Activated CD4-positive, alpha-beta T cell treated with anti-CD3 and anti-CD28 coated beads, Interleukin-2, amount 10 ng/mL, durations not matched to agents 24 days and 14 days (primary cell): ENCODE results near the gene SAAL1. TPM values are rescaled to one million over a fixed set of nuclear protein-coding genes. Genes with fewer than 3 reads are reported as not detected.
"Not testable (repeated sequence)": the region's sequence is repeated elsewhere in the genome, so short reads cannot be mapped to it uniquely, and the experiment has no call there.

Experiments used
- DNase-seq: peaks from one replicate; pipeline ENCODE4 v3.0.0; 2022
- H3K27ac Mint-ChIP-seq: one replicate; pipeline ENCODE4 v1.8.0; 2022; ENCODE audit warnings: mild to moderate bottlenecking, mixed read lengths
- H3K27me3 Mint-ChIP-seq: one replicate; pipeline ENCODE4 v1.8.0; 2022; ENCODE audit warnings: mixed read lengths
- H3K36me3 Mint-ChIP-seq: one replicate; pipeline ENCODE4 v1.8.0; 2022; ENCODE audit warnings: low read depth, mild to moderate bottlenecking, mixed read lengths
- H3K4me1 Mint-ChIP-seq: one replicate; pipeline ENCODE4 v1.8.0; 2021; ENCODE audit warnings: mixed read lengths
- H3K4me3 Mint-ChIP-seq: one replicate; pipeline ENCODE4 v1.8.0; 2022; ENCODE audit warnings: mild to moderate bottlenecking, moderate library complexity, mixed read lengths
- H3K9me3 Mint-ChIP-seq: one replicate; pipeline ENCODE4 v1.8.0; 2021; ENCODE audit warnings: mixed read lengths
- intact Hi-C: fragments of 100-400 bp; cut with micrococcal nuclease; formaldehyde crosslinking; loops from one replicate; pipeline ENCODE4 v1.15.1; 2023
- total RNA-seq: library from RNA; stranded (reverse); gene quantifications from 2 replicates; pipeline ENCODE4 v1.2.3, GENCODE V29; 2022

SAAL1 gene
- total RNA-seq: 40.1 and 43.5 TPM in 2 replicates

DNA sequence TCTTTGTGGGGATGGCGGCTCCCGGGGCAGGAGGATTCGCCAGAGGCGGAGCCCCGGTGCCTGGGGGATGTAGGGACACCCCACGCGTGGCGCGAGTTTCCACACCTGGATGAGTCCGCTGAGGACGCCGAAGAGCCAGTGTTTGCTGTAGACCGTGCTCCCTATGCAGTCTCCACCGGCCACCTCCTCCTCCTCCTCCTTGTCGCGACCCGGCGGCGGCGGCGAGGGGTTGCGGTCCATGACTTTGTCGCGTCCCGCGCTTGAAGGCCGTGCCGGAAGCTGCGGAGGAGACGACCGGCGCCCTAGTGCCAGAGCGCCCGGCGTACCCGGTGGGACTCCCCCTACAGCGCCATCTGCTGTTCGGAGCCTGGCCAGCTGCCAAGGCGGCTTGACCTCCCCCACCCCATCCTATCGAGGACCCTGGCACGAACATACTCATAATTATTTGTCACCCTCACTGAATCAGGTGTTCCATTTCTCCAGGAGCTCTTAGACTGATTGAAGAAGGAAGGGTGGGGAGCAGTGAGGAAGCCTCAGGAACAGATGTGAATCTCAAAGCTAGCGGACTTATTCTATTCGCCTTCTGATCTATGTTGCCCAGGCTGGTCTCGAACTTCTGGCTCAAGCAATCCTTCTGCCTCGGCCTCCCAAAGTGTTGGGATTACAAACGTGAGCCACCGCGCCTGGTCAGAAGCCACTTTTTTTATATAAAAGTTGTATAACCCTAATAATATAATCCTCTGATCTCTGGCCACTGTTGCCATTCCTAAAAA is at the start of gene SAAL1:
Gene SAAL1, minus strand, starts transcription at position 281 of the 773 bp plus-strand sequence. Its CDS starts 41 bp downstream, at position 240.
- DNase-seq: peak; percentile 98
- H3K36me3 Mint-ChIP-seq: peaks cover 19% of the 10 kb centered on the region
- peaks cover 26% of the 10 kb centered on the region for H3K4me1 Mint-ChIP-seq
- peak within 1 kb of the TSS; percentile 91 for H3K4me3 Mint-ChIP-seq
- H3K27me3 Mint-ChIP-seq: peaks cover 12% of the 10 kb centered on the region
- intact Hi-C loops: loop anchor here (1.0 to 10.0 kb wide), 7 partner anchors 93 to 511 kb away; partner anchors contain the start of genes GTF2H1, HPS5, KCNC1 and SERGEF
- peak within 1 kb of the TSS; percentile 89 for H3K27ac Mint-ChIP-seq
- no peaks in the 10 kb centered on the region for H3K9me3 Mint-ChIP-seq

- Mint-ChIP-seq H3K36me3 (no peaks in the 10 kb centered on the region), H3K9me3 (no peaks in the 10 kb centered on the region), H3K4me1 (no peaks in the 10 kb centered on the region), H3K4me3 (no peak overlapping the region), H3K27me3 (peaks cover 23% of the 10 kb centered on the region), H3K27ac (no peak overlapping the region)
- no peak for DNase-seq
- intact Hi-C loops: no loop called here
These were observed 45.7 kb upstream of the SAAL1 start for GRCh38 chr11:18151581-18151980.

DNA sequence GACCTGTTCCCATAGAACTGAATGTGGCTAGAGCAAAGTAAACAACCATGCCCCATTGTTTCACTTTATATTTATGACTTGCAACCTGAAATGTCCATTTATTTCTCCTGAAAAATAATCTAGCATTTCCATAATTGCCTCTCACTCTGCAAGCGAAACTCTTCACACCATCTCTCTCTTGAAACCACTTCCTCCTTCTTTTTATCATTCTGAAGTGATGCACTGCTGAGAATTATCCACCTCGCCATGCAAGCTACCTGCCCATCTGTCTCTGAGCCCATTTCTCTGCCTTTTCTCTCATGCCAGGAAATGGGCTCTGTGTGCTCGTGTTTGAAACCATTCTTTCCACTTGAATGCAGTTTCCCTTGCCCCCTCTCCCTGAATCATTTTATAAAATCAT is 40.0 kb upstream of the SAAL1 start:
- H3K9me3 Mint-ChIP-seq: no peaks in the 10 kb centered on the region
- no peaks in the 10 kb centered on the region for H3K36me3 Mint-ChIP-seq
- no peak overlapping the region for H3K27ac Mint-ChIP-seq
- intact Hi-C loops: no loop called here
- H3K27me3 Mint-ChIP-seq: peaks cover 33% of the 10 kb centered on the region
- DNase-seq: no peak
- H3K4me1 Mint-ChIP-seq: peaks cover 5% of the 10 kb centered on the region
- no peak overlapping the region for H3K4me3 Mint-ChIP-seq

- no peak for DNase-seq
- H3K27ac Mint-ChIP-seq: no peak overlapping the region
- intact Hi-C loops: no loop called here
- H3K27me3 Mint-ChIP-seq: peaks cover 35% of the 10 kb centered on the region
- no peaks in the 10 kb centered on the region for H3K36me3 Mint-ChIP-seq
- H3K4me1 Mint-ChIP-seq: peaks cover 5% of the 10 kb centered on the region
- no peaks in the 10 kb centered on the region for H3K9me3 Mint-ChIP-seq
- no peak overlapping the region for H3K4me3 Mint-ChIP-seq
These were observed 39.1 kb upstream of the SAAL1 start for GRCh38 chr11:18145025-18145424.

- H3K36me3 Mint-ChIP-seq: no peaks in the 10 kb centered on the region
- intact Hi-C loops: no loop called here
These were observed 38.4 kb upstream of the SAAL1 start for GRCh38 chr11:18144243-18144642.

GRCh38 chr11:18140145-18140544 is 34.3 kb upstream of the SAAL1 start:
- DNase-seq: no peak
- H3K27ac Mint-ChIP-seq: no peak overlapping the region
- H3K27me3 Mint-ChIP-seq: peaks cover 29% of the 10 kb centered on the region
- no peak overlapping the region for H3K4me3 Mint-ChIP-seq
- no peaks in the 10 kb centered on the region for H3K36me3 Mint-ChIP-seq
- H3K4me1 Mint-ChIP-seq: no peaks in the 10 kb centered on the region
- intact Hi-C loops: no loop called here
- no peaks in the 10 kb centered on the region for H3K9me3 Mint-ChIP-seq

More at GRCh38 chr11:18144243-18144642, 38.4 kb upstream of the SAAL1 start:
- no peak overlapping the region for H3K4me3 Mint-ChIP-seq
- DNase-seq: no peak
- no peak overlapping the region for H3K27ac Mint-ChIP-seq
- H3K27me3 Mint-ChIP-seq: peaks cover 33% of the 10 kb centered on the region
- H3K9me3 Mint-ChIP-seq: no peaks in the 10 kb centered on the region
- peaks cover 5% of the 10 kb centered on the region for H3K4me1 Mint-ChIP-seq

DNA sequence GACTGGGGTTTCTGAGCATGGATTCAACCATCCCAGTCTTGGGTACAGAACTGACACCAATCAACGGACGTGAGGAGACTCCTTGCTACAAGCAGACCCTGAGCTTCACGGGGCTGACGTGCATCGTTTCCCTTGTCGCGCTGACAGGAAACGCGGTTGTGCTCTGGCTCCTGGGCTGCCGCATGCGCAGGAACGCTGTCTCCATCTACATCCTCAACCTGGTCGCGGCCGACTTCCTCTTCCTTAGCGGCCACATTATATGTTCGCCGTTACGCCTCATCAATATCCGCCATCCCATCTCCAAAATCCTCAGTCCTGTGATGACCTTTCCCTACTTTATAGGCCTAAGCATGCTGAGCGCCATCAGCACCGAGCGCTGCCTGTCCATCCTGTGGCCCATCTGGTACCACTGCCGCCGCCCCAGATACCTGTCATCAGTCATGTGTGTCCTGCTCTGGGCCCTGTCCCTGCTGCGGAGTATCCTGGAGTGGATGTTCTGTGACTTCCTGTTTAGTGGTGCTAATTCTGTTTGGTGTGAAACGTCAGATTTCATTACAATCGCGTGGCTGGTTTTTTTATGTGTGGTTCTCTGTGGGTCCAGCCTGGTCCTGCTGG is 31.4 kb upstream of the SAAL1 start:
- no peak for DNase-seq
- H3K9me3 Mint-ChIP-seq: no peaks in the 10 kb centered on the region
- no peak overlapping the region for H3K27ac Mint-ChIP-seq
- H3K27me3 Mint-ChIP-seq: peaks cover 34% of the 10 kb centered on the region
- no peak overlapping the region for H3K4me3 Mint-ChIP-seq
- H3K4me1 Mint-ChIP-seq: no peaks in the 10 kb centered on the region
- intact Hi-C loops: no loop called here
- H3K36me3 Mint-ChIP-seq: no peaks in the 10 kb centered on the region

GRCh38 chr11:18135308-18135707 is 29.4 kb upstream of the SAAL1 start:
- no peak overlapping the region for H3K4me3 Mint-ChIP-seq
- H3K36me3 Mint-ChIP-seq: no peaks in the 10 kb centered on the region
- no peaks in the 10 kb centered on the region for H3K4me1 Mint-ChIP-seq
- peaks cover 40% of the 10 kb centered on the region for H3K27me3 Mint-ChIP-seq
- H3K9me3 Mint-ChIP-seq: no peaks in the 10 kb centered on the region
- no peak for DNase-seq
- H3K27ac Mint-ChIP-seq: no peak overlapping the region
- intact Hi-C loops: no loop called here

DNA sequence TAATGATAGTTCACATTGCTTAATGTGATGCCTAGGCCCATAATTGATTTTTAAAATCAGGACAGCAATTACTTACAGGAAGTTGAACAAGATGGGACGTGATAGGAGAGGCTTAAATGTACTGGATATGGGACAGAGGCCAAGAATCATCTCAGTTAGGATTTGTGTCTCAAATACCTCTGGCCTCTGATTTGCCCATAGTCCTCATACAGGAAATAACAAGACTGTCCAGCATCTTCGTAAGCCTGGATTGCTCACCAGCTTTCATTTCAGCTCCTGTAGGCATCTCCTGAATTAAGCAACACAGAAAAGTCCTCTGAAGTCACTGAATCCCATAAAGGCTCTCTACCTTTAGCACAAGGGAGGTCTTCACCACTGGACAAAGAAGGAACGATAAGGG is 26.5 kb upstream of the SAAL1 start, which contains the start of gene MRGPRX3:
Gene MRGPRX3, plus strand, starts transcription at position 231 of the 400 bp plus-strand sequence. CDS start 4,632 bp downstream, outside the sequence.
- no peak for DNase-seq
- H3K4me1 Mint-ChIP-seq: no peaks in the 10 kb centered on the region
- no peak within 1 kb of the TSS for H3K27ac Mint-ChIP-seq
- no peaks in the 10 kb centered on the region for H3K36me3 Mint-ChIP-seq
- H3K4me3 Mint-ChIP-seq: no peak within 1 kb of the TSS
- H3K9me3 Mint-ChIP-seq: no peaks in the 10 kb centered on the region
- intact Hi-C loops: no loop called here
- peaks cover 40% of the 10 kb centered on the region for H3K27me3 Mint-ChIP-seq

DNA sequence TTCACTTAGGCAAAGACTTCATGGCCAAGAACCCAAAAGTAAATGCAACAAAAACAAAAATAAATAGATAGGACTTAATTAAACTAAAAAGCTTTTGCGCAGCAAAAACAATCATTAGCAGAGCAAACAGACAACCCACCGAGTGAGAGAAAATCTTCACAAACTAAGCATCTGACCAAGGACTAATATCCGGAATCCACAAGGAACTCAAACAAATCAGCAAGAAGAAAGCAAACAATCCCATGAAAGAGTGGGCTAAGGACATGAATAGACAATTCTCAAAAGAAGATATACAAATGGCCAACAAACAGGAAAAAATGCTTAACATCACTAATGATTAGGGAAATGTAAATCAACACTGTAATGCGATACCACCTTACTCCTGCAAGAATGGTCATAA is 25.2 kb upstream of the SAAL1 start:
- intact Hi-C loops, H3K27ac Mint-ChIP-seq, H3K9me3 Mint-ChIP-seq, H3K4me3 Mint-ChIP-seq, H3K4me1 Mint-ChIP-seq, DNase-seq, H3K36me3 Mint-ChIP-seq: not testable (repeated sequence)
- H3K27me3 Mint-ChIP-seq: peaks cover 40% of the 10 kb centered on the region

- H3K27ac Mint-ChIP-seq, intact Hi-C loops, H3K36me3 Mint-ChIP-seq, H3K4me3 Mint-ChIP-seq, DNase-seq, H3K4me1 Mint-ChIP-seq, H3K9me3 Mint-ChIP-seq: not testable (repeated sequence)
- peaks cover 16% of the 10 kb centered on the region for H3K27me3 Mint-ChIP-seq
These were observed 15.5 kb upstream of the SAAL1 start for GRCh38 chr11:18121331-18121828.

DNA sequence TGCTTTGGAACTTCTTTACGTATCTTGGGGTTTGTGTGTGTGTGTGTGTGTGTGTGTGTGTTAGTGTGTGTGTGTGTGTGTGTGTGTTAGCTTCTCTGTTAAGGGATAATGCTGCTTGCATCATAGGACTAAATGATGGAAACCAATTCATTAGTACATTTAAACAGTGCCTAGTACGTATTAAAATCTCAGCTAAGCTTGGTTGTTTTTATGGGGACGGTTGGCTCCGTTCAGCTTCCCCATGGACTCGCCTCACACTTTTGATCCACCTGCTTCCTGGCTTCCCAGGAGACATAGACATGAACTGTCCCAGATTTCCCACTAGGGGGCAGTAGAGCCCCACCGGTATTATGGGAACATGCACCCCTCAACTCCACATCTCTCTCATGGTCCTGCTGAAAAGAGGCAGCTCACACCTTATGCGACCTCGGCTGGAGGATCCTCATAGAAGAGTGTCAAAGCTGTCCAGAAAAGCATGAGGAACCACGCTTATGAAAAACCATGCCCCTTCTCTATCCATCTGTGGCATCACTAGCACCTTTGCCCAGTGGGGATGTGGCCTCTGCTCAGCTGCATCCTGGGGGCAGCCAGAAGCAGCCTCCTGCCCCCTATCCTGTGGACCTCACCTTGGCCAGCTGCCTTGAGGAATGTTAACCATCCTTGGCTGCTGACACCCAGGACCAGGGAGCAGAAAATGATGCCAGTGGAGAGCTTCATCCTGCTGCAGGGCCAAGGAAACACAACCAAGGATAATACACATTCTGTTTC is 9.7 kb upstream of the SAAL1 start:
- Mint-ChIP-seq H3K27me3 (peaks cover 32% of the 10 kb centered on the region), H3K4me3 (no peak overlapping the region), H3K4me1 (no peaks in the 10 kb centered on the region), H3K36me3 (no peaks in the 10 kb centered on the region), H3K9me3 (no peaks in the 10 kb centered on the region), H3K27ac (no peak overlapping the region)
- intact Hi-C loops: loop anchor here (1.0 to 10.0 kb wide), 4 partner anchors 89 to 687 kb away; no protein-coding TSS in a partner anchor
- DNase-seq: peak; percentile 89

GRCh38 chr11:18111005-18111404 is 5.1 kb upstream of the SAAL1 start:
- no peak for DNase-seq
- H3K4me3 Mint-ChIP-seq: no peak overlapping the region
- H3K9me3 Mint-ChIP-seq: no peaks in the 10 kb centered on the region
- no peaks in the 10 kb centered on the region for H3K36me3 Mint-ChIP-seq
- H3K27ac Mint-ChIP-seq: no peak overlapping the region
- H3K4me1 Mint-ChIP-seq: peaks cover 8% of the 10 kb centered on the region
- H3K27me3 Mint-ChIP-seq: peaks cover 40% of the 10 kb centered on the region
- intact Hi-C loops: loop anchor here (10.0 kb wide), 2 partner anchors 94 to 654 kb away; no protein-coding TSS in a partner anchor
